HG02870 (cell line): ENCODE results near the gene INSR.
A peak's percentile ranks its signal among the peaks of the same experiment; 100 is the strongest.
"Not testable (repeated sequence)": the region's sequence is repeated elsewhere in the genome, so short reads cannot be mapped to it uniquely, and the experiment has no call there.

Source experiments
- ATAC-seq: cut with Tn5 transposase; IDR thresholded peaks from one replicate; pipeline ENCODE4 v1.9.1; 2021; ENCODE audit warnings: mild to moderate bottlenecking, moderate library complexity; ENCODE audit not compliant: unreplicated experiment

Gene INSR

DNA sequence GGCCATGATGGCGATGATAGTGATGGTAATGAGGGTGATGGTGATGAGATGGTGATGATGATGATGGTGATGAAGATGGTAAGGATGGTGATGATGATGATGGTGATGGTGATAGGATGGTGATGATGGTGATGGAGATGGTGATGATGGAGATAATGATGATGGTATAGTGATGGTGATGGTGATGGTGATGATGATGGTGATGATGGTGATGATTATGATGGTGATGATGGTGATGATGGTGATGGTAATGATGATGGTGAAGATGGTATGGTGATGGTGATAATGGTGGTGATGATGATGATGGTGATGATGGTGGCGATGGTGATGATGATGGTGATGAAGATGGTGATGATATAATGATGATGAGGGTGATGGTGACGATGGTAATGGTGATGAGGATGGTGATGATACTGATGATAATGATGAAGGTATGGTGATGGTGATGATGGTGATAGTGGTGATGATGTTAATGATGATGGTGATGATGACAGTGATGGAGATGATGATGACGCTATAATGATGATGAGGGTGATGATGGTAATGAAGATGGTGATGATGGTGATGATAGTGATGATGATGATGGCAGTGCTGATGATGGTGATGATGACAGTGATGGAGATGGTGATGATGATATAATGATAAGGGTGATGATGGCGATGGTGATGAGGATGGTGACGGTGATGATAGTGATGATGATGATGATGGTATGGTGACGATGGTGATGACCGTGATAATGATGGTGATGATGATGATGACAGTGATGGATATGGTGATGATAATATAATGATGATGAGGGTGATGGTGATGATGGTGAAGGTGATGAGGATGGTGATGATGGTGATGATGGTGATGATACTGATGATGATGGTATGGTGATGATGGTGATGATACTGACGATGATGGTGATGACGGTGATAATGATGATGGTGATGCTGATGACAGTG, 187.2 kb downstream of the INSR start:
- no peak for ATAC-seq

DNA sequence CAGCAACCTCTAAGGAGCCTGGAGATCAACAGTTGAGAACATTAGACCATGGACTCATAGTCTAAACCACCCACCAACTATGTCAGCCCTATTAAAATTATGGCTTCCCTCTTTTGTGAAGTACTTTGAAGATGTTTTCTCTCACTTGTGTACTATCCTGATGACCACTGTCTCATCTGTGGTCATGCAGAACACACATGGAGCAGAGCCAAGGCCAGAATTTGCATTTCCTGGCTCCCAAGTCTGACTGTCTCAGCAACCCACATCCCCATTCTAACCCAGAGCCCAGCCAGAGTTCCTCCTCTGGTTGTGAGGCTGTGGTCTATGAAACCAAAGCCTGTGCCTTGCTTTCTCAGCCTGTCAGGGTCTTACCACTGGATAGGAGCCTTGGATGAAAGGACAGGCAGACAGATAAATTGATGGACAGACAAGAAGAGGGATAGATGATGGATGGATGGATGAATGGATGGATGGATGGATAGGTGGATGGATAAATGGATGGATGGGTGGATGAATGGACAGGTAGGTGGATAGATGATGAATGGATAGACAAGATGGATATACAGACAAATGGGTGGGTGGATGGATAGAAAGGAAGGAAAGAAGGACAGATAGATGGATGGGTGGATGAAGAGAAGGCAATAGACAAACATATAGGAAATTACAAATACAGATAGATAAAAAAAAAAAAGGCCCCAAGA, 189.3 kb downstream of the INSR start:
- ATAC-seq = no peak

DNA sequence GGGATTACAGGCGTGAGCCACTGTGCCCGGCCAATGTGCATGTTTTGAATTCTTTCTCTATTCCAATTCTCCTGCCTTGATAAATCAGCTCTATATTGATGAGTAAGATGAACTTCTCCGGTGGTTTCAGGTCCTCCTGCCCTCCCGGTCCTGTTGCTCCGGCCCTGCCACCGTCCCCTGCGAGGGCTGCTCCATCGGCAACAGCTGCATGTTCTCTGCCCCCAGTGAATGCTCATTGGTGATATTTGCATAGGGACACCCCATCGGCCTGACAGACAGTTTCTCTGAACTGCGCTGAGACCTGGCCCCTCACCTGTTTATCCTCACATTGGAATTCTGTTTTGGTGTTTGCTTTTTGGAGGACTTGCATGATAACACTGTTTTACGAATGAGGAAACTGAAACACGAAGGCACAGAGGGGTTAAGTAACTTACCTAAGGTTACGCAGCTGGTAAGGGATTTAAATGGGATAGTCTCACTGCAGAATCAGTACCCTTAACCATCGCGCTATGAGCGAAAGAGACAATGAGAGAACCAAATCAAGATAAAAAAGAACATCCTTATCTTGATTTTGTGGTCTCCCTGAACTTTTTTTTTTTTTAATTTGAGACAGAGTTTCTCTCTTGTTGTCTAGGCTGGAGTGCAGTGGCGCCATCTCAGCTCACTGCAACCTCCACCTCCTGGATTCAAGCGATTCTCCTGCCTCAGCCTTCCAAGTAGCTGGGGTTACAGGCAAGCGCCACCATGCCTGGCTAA, 192.5 kb downstream of the INSR start:
- no peak for ATAC-seq

DNA sequence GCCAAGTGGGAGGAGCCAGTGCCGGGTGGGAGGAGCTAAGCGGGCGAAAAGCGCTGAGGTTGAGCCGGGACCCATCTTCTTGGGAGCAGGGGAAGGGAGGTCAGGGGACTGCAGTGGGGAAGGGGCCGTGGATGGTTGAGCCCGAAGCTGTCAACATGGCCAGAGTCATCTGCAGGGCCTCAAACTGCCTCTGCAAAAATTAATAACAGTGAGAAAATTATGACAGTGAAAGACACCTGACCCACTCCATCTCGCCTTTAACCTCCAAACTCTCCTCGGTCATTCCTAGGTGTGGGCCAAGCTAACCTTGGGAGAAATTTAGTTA, 194.7 kb downstream of the INSR start:
- ATAC-seq = no peak

DNA sequence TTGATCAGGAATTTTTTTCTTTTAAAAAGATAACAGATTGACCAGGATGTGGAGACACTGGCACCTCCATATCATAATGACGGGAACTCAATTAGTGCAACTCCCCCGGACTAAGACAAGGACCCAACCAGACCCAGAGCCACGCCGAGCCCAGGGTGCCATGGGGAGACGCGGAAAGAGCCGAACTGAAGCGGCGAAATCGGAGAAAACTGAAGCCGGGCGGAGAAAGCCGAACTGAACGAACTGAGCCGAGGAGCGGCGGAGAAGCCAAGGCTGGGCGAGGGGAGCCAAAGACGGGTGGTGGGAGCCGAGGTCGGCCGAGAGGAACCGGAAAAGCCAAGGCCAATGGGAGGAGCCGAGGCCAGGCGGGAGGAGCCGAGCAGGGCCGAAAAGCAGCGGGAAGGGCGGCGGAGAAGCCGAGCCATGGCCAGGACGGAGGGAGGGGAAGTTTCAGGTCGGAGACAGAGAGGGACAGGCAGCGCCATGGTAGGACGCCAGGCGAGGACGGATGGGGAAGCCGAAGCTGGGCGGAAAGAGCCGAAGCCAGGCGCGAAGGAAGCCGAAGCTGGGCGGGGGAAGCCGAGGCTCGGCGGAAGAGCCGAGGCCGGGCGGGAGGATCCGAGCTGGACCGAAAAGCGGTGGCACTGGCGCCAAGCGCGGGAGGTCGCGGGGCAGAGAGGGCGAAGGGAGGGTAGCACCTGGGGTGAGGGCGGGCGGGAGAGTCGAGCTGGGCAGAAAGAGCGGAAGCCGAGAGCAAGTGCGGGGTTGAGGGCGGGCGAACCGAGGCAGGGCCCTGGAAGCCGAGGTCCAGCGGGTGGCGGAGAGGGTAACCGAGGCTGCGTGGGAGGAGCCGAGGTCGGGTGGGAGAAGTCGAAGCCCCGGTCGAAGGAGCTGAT, 195.3 kb downstream of the INSR start:
- peak; percentile 68 for ATAC-seq

DNA sequence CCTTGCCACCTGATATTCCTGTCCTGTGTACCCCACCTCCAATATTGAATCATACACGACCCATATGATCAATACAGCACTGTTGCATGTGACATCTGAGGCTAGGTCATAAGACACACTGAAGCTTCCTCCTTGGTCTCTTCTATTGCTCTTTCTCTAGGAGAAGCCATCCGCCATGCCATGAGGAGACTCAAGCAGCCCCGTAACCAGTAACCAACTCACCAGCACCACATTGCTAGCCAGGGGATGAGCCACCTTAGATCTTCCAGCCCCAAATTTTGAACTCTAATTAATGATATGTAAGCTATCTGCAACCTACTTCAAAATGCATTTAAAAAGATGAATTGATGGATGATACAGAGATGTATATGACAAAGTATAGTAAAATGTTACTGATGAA, 196.1 kb downstream of the INSR start:
- no peak for ATAC-seq

DNA sequence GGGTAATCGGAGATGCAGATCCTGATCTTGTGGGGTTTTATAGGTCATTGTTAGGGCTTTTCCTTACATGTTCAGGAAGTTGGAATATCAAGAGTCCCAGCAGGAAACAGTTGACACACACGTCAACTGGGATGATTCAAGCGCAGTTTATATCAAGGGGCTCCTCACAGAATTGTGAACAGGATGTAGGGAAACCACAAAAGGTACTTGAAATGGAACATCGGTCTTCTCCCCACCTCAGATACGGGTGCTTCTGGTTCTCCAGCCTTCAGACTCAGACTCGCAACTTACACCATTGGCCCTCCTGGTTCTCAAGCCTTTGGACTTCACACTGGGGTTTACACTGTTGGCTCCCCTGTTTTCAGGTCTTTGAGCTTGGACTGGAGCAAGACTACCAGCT, 205.2 kb downstream of the INSR start:
- no peak for ATAC-seq

DNA sequence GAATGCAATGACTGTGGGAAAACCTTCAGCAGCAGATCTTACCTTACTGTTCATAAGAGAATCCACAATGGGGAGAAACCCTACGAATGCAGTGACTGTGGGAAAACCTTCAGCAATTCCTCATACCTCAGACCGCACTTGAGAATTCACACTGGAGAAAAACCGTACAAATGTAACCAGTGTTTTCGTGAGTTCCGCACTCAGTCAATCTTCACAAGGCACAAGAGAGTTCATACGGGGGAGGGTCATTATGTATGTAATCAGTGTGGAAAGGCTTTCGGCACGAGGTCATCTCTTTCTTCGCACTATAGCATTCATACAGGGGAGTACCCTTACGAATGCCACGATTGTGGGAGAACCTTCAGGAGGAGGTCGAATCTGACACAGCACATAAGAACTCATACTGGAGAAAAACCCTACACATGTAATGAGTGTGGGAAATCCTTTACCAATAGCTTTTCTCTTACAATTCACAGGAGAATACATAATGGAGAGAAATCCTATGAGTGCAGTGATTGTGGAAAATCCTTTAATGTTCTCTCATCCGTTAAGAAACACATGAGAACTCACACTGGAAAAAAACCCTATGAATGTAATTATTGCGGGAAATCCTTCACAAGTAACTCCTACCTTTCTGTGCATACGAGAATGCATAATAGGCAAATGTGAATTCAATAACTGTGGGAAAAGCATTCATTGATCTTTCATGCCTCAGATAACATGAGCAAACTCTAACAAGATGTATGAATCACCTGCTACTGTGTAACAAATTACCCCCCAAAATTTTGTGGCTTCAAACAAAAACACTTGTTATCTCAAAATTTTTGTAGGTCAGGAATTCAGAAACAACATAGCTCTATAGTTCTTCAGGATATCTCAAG, 210.9 kb downstream of the INSR start:
- no peak for ATAC-seq

DNA sequence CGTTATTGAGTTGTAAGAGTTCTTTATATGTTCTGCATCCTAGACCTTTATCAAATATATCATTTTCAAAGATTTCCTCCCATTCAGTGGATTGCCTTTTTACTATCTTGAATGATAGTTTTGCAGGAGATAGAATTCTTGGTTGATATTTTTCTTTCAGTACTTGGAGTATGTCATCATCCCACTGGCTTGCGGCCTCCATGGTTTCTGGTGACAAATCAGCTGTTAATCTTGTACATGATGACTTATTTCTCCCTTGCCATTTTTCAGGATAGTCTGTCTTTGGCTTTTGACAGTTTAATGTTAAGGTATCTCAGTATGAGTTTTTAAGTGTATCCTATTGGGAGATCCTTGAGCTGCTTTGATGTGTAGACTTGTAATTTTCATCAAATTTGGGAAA, 216.2 kb downstream of the INSR start:
- no peak for ATAC-seq

DNA sequence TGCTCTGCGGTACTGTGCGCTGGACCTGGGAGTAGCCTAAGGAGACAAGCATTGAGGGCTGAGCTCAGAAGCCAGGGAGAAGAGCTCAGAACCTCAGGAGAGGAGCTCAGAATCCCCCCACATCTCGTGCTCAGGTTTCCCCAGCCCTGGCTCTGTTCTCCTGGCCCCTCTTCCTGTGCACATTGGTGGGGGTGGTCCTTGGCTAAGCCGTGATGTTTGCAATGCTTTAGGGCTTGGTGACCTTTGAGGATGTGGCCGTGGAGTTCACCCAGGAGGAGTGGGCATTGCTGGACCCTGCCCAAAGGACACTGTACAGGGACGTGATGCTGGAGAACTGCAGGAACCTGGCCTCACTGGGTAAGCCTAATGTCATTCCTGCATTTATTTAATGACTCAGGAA, 218.1 kb downstream of the INSR start:
- ATAC-seq = no peak

DNA sequence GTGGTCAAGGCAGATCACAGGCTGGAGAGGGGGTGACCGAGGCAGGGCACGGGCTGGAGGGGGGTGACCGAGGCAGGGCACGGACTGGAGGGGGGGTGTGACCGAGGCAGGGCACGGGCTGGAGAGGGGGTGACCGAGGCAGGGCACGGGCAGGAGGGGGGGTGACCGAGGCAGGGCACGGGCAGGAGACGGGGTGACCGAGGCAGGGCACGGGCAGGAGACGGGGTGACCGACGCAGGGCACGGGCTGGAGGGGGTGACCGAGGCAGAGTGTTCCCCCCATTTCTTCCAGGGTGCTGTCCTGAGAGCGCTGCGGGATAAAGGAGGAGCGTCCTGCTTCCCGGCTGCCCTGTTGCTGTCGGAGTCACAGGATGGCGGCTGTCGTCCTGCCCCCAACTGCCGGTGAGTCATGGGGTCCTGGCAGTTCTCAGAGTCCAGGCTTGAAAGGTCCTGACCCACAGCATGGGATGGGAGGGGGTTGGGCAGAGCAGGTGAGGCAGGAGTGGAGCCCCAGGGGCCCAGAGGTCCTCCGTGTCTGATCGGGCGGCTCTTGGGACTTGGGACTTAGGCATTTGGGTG, 219.4 kb downstream of the INSR start:
- no peak for ATAC-seq

DNA sequence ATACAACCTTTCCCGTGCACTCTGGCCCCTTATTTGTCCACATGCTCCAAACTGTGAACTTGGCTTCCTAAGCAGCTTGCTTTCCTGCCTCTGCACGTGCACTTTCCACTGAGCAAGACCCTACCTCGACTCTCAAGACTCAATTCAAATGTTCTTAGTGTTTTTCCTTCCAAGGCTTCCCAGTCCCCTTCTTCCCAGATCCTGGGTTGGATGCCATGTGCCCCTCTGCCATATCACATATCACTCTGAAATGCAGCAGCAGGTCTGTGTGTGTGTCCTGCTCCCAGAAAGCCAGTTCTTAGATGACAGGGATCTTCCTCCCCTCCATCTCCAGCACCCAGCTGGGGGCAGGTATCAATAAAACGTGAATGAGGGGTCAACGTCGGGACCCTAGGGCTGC, 221.7 kb downstream of the INSR start:
- ATAC-seq = no peak

DNA sequence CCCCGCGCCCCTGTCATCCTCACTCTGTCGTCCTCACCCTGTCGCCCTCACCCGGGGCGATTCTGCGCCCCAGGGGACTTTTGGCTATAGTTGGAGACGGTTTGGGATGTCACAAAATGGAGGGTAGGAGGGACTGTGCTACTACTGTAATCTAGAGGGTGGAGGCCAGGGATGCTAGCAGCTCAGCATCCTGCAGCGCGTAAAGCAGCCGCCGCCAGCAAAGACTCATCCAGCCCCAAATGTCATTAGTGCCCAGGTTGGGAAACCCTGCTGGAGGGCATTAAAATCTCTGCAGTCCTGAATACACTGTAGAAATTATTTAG, 224.3 kb downstream of the INSR start:
- no peak for ATAC-seq

DNA sequence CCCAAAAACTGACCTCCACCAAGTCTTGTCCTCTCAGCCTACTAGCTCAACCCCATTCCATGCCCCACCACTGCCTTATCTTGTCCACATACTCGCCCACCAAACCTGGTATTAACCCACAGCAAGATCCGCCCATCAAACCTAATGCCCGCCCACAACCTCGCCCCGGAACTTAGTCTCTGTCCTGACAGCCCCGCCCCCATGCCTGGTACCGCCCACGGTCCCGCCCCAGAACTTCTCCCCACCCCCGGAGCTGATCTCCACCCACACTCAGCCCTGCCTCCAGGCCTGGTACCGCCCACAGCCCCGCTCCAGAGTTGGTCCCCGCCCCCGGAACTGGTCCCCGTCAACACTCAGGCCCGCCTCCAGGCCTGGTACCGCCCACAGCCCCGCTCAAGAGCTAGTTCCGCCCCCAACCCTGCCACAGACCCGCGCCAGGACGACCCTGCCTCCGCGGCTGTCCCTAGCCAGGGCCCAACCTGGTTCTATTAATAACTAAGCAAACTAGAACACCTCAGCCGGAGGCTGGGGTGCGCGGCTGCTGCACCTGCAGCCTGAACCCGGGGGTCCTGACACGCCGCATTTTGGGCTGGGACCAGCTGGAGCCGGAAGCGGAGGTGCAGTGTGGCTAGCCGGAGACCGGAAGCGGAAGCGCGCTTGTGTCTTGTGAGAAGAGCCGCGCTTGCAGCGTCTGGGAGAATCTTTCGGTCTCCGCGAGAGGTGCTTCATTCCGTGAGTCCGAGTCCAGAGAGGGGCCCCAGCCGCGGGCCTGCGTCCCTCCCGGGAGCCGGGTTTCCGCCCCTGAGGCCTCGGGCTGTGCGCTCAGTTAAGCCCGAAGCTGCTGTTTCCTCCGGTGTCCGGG, 224.9 kb downstream of the INSR start, which contains the start of gene ZNF557:
Gene ZNF557, plus strand, starts transcription at position 662 of the 862 bp plus-strand sequence. CDS start 5,372 bp downstream, outside the sequence.
- peak; percentile 87 for ATAC-seq

DNA sequence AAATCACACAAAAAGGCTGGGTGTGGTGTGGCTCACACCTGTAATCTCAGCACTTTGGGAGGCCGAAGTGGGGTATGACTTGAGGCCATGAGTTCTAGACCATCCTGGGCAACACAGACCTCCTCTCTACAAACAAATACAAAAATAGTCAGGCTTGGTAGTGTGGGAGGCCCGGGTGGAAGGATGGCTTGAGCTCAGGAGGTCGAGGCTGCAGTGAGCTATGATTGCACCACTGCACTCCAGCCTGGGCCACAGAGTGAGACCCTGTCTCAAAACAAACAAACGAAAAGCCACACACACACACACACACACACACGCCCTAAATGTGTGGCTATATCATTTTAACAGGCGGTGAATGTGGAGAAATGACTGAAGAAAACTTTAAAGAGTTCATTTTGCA, 225.6 kb downstream of the INSR start:
- no peak for ATAC-seq

DNA sequence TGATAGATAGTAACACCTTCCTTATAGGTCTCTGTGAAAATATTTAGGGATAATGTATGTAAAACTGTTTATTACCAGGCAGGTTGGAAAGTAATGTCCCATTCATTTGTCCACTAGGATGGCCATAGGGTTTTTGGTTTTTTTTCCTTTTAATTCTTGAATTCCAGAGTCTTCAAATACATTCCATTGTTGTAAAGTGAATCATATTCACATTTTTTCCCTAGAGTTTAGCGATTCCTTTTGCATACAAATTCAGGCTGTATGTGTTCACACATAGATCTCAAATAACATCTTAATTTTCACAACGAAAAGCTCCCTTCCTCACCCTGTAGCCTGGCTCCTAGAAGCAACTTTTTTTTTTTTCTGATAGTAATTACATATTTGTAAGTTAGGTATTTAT, 226.5 kb downstream of the INSR start:
- no peak for ATAC-seq

DNA sequence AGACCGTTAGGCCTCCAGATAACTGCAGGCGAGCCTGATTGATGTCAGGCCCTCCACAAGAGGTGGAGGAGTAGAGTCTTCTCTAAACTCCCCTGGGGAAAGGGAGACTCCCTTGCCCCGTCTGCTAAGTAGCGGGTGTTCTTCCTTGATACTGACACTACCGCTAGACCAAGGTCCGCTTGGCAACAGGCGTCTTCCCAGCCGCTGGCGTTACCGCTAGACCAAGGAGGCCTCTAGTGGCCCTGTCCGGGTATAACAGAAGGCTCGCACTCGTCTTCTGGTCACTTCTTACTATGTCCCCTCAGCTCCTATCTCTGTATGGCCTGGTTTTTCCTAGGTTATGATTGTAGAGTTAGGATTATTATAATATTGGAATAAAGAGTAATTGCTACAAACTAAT, 227.1 kb downstream of the INSR start:
- ATAC-seq = not testable (repeated sequence)

DNA sequence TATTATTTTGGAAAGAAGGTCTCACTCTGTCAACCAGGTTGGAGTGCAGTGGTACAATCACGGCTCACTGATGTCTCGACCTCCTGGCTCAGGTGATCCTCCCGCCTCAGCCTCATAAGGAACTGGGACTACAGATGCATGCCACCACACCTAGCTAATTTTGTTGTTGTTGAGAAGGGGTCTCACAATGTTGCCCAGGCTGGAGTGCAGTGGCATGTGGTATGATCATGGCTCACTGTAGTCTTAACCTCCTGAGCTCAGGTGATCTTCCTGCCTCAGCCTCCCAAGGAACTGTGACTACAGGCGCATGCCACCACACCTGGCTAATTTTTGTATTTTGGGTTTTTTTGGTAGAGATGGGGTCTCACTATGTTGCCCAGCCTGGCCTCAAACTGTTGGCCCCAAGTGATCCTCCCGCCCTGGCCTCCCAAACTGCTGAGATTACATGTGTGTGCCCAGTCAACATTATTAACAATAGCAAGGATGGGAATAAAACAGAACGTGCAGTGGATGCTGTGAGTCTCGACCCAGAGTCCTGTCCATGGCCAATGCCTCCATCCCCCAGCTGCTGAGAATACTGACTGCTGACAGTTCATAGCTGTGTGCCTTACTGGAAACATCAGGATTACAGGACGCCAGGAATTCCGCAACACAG, 230.3 kb downstream of the INSR start:
- no peak for ATAC-seq
